Prostate gland (tissue), 2 donors: ENCODE data around the gene SLC25A19.

Experiments
- CTCF ChIP-seq, 4 experiments: fragments of 200-600 bp in 2 of 4; fragments of 450-650 bp in 2 of 4; sonication (generic) in 2 of 4; IDR thresholded peaks; 1 replicate in 3 of 4; 2 replicates in 1 of 4; pipeline ENCODE4 v1.5.1; 2016 to 2019; ENCODE audit warnings: antibody characterized with exemption in 4 of 4, mild to moderate bottlenecking in 2 of 4, moderate library complexity in 2 of 4
- POLR2A ChIP-seq: fragments of 450-650 bp; IDR thresholded peaks from one replicate; pipeline ENCODE4 v1.6.1; 2016; ENCODE audit warnings: antibody characterized with exemption, mild to moderate bottlenecking

- TF ChIP-seq POLR2A = no peak
- no peak for TF ChIP-seq CTCF (IDR thresholded peaks at IDR 0.05)
These were observed 17.0 kb downstream of the SLC25A19 start for GRCh38 chr17:75271955-75272847.
